ENCODE results near the gene LRMDA.

GRCh38 chr10:76552091-76552873 lies 1120.9 kb downstream of the LRMDA start:
- TF ChIP-seq POLR2A (IDR thresholded peaks at IDR 0.05) (no peak), CTCF (IDR thresholded peaks at IDR 0.05) (no peak)
